ENCODE measurements around the gene TBCK.

DNA sequence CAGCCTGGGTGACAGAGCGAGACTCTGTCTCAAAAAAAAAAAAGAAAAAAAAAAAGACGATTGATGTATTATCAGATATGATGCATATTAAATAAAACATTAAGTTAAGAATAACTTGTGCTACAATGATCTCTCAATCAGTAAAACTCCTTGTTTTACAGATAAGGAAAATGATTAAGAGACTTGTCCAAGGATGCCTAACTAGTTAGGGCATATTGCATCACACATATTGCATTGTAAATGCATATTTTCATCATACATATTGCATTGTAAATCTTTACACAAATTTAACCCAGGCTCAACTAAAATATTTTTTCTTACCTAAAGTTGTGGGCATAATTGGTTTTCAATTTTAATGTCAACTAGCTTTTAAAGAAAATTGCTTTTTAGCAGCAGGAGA, 26.3 kb downstream of the TBCK start:
- TF ChIP-seq POLR2AphosphoS5 (IDR thresholded peaks at IDR 0.05; ENCODE audit: low read depth, low read length) (no peak), POLR2A (IDR thresholded peaks at IDR 0.05; ENCODE audit: low read depth, low read length) (no peak), TAF1 (IDR thresholded peaks at IDR 0.05; ENCODE audit: borderline replicate concordance, low read depth, low read length) (no peak)
